Coronary artery (tissue), 2 donors: ENCODE results near the gene IFIT5.

Experiments used
- DNase-seq: peaks from one replicate; pipeline ENCODE4 v3.0.0-alpha.2; 2017; ENCODE audit warnings: low spot score
- H3K27ac ChIP-seq, 2 donors: fragments of 200-600 bp; sonication (generic); one replicate each; pipeline ENCODE4 v1.5.1; 2016 to 2019
- H3K4me3 ChIP-seq: fragments of 200-600 bp; sonication (generic); 2 replicates; pipeline ENCODE4 v1.5.1; 2016; ENCODE audit warnings: mild to moderate bottlenecking, moderate library complexity
- CTCF ChIP-seq: fragments of 200-600 bp; sonication (generic); IDR thresholded peaks from one replicate; pipeline ENCODE4 v1.5.1; 2019; ENCODE audit warnings: antibody characterized with exemption

Gene IFIT5

GRCh38 chr10:89466599-89467035 lies 52.2 kb downstream of the IFIT5 start:
- Histone ChIP-seq H3K27ac (no peak overlapping the region), H3K4me3 (no peak overlapping the region)
- no peak for TF ChIP-seq CTCF
- DNase-seq, result no peak

- H3K4me3 ChIP-seq, result no peak overlapping the region
- no peak for TF ChIP-seq CTCF
- H3K27ac ChIP-seq, result no peak overlapping the region
- DNase-seq, result no peak
Measured at GRCh38 chr10:89468191-89468965, 54.0 kb downstream of the IFIT5 start.

- TF ChIP-seq CTCF, result no peak
Measured at GRCh38 chr10:89469517-89469916, 55.1 kb downstream of the IFIT5 start.

More at GRCh38 chr10:89469517-89469916, 55.1 kb downstream of the IFIT5 start:
- Histone ChIP-seq H3K27ac (no peak overlapping the region), H3K4me3 (no peak overlapping the region)
- no peak for DNase-seq
